Epithelial cell of prostate (primary cell): Measurements from ENCODE around the gene CLSTN3.
A peak's percentile ranks its signal among the peaks of the same experiment; 100 is the strongest.
"Not testable (repeated sequence)": the region's sequence is repeated elsewhere in the genome, so short reads cannot be mapped to it uniquely, and the experiment has no call there.

Experiments
- DNase-seq: peaks from one replicate; pipeline ENCODE4 v3.0.0-alpha.2; 2011; ENCODE audit warnings: low read depth, low spot score
- H3K27ac ChIP-seq: fragments of 450-650 bp; 2 replicates; pipeline ENCODE4 v1.5.1; 2017; ENCODE audit warnings: mild to moderate bottlenecking

The CLSTN3 gene

DNA sequence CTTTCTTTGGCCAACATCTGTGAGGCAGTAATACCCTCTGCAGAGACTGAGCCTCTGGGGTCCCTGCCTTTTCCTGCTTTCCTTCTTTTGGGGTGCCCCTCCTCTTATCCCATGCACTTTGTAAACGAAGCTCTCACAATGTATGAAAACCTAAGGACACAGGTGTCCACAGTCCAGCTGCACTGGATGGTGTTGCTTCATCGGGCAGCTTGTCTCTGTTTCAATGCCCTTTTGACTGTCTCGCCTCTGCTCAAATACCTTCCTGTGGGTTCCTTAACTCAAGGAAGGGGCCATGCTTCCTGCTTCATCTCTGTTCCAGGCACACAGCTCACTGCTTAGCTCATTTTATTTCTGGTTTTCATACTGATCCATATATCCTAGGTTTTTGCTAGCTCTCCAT is 27.6 kb upstream of the CLSTN3 start:
- no peak for DNase-seq
- no peak overlapping the region for H3K27ac ChIP-seq

DNA sequence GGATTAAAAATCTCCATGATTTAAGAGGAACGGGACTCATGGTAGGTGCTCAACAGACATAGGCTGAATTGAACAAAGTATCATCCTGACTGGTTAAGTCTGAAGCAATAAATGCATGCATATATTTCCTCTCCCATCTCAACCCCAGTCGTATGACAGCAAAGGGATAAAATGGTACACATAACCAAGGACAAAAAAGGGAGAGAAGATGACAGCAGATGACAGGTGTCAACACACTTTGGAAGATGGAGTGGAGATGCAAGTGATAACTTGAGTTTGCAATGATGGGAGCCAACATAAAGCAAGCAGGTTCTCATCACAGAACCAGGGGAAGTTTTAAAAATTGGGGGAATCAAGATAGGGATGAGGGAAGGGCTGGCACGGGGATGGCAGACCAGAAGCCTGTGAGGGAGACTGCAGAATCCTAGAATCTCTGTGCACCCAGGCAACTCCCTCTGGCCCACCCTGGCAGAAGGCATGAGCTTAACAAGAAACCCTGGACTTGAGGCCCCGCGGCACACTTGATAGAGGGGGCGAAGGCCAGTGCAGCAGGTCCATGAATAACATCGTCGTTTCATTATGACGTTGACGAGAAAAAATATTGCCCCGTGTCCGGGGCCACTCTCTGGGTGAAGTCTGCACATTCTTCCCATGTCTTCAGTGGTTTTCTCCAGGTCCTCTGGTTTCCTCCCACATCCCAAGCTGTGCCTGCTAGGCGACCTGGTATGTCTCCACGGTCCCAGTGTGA is 26.2 kb upstream of the CLSTN3 start:
- DNase-seq = no peak
- no peak overlapping the region for H3K27ac ChIP-seq

DNA sequence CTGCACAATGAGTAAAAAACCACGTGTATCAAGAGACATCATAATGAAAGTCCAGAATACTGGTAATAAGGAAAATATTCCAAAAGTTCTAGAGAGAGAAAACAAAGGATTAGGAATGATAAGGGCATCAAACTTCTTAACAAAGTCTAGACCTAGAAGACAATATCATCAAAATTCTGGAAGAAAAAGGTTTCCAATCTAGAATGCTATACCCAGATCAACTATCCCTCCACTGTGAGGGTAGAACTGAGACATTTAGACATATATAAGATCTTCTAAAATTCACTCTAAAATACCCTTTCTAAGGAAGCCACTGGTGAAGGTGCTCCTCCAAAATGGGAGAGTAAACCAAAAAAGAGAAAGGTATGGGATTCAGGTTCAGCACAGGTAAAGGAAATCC is 24.1 kb upstream of the CLSTN3 start:
- DNase-seq = no peak
- H3K27ac ChIP-seq = no peak overlapping the region

DNA sequence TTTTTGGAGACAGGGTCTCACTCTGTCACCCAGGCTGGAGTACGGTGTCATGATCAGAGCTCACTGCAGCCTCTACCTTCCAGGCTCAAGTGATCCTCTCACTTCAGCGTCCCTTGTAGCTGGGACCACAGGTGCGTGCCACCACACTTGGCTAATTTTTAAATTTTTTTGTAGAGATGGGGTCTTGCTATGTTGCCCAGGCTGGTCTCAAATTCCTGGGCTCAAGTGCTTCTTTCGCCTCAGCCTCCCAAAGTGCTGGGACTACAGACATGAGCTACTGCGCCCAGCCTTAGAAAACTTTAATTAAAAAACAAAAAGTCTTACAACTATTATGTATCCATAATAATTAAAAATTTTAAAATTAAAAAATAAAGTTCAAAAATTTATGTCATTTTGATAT is 23.0 kb upstream of the CLSTN3 start:
- H3K27ac ChIP-seq = peak overlapping the region; percentile 93
- DNase-seq = not testable (repeated sequence)

DNA sequence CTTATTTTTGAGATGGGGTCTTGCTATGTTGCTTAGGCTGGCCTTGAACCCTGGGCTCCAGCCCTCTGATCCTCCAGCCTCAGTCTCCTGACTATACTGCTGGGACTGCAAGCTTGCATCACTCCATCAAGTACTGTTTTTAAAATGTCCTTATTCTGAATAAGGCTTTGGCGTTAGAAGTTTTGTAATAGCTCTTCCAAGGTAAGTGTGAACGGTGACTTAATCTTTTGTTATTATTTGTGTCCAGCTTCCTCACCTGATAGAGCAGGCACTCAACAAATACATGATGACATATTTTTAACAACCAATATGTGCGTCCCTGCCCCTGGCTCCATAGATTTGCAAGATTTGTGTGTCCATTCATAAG is 22.6 kb upstream of the CLSTN3 start:
- DNase-seq = no peak
- H3K27ac ChIP-seq = peak overlapping the region; percentile 93

DNA sequence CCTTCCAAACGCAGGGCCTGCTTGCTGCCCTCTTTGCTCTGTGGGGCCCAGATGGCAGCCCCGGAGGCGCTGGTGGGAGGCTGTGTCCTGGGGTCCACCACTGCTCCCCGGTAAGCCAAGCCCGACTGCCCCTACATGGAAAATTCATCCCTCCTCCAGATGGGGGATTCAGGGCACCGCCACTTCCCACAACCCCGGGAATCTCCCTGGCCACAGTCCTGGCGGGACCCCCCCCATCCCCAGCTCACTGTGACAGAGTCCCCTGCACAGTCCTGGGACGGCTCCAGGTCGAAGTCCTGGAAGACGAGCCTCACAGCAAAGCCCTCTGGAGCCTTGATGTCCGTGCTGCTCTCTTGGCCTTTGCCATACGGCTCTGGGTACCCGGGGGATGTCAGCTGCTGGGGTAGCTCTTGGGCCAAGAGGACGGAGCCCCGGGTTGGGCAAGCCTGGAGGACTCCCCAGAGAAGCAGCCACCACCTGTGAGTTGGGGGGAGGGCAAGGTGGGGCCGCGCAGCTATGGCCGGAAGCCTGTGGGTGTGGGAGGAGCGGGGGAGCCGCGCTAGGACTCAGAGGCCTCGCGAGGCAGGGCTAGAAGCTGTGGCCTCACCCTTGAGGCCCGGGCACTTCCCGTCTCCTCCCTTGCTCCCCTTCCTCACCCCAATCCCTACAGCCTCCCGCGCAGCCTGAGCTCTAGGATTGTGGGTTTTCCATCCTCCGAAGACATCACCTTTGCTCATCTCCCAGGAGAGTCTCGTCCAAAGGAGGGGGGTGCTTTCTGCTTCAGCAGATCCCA is 22.0 kb upstream of the CLSTN3 start:
- peak overlapping the region; percentile 93 for H3K27ac ChIP-seq
- peak; percentile 39 for DNase-seq

DNA sequence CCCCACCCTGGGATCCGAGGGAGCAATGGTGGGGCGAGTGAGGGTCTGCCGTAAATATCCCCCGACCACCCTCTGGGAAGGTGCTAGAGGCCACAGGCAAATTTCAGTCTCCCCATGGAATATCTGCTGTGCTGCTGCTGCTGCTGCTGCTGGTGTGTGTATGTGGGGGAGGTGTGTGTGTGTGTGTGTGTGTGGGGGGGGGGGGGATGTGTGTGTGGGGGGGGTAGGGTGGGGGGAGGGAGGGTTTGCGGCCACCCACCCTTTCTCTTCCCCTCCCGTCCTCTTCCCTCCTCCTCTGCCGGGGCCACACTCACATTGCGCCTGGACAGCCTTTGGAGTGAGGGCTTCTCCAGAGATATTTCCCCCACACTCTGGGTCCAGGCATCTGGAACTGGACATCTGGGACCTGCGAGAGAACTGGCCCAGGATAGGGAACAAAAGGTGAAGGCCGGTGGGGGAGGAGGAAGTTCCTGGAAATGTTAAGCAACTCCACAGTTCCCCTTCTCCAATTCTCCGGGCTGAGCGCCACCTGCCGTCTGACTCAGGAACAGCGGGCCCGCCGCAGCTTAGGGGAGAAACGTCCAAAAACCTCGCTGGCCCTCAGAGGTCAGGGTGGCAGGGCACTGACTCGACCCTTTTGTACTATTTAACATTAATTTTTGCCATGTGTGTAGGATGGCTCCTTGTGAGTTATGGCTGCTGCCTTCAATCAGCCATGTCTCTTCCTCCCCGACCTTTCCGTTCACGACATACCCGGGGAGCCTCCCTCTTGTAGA is 21.2 kb upstream of the CLSTN3 start, which contains the start of gene C1RL:
Gene C1RL (minus strand): TSS at position 419 of the 776 bp plus-strand sequence. CDS start 34 bp downstream, at position 385.
- DNase-seq = no peak
- peak within 1 kb of the TSS; percentile 93 for H3K27ac ChIP-seq

DNA sequence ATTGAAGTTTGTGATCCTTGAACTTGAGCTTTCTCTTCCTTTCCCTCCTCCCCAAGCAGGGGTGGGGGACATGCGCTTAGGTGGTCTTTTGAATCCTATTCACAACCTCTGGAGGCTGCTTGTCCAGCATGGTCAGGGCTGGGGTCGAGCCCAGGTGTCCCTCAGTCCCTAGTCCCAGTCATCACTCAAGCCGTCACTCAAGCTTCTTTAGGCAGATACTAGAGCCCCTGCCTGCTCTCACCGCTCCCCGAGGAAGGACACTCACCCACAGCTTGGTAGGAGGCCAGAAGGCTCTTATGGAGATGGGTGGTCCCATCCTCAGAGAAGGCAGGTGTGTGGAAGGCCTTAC is 20.6 kb upstream of the CLSTN3 start:
- no peak for DNase-seq
- H3K27ac ChIP-seq = peak overlapping the region; percentile 93

DNA sequence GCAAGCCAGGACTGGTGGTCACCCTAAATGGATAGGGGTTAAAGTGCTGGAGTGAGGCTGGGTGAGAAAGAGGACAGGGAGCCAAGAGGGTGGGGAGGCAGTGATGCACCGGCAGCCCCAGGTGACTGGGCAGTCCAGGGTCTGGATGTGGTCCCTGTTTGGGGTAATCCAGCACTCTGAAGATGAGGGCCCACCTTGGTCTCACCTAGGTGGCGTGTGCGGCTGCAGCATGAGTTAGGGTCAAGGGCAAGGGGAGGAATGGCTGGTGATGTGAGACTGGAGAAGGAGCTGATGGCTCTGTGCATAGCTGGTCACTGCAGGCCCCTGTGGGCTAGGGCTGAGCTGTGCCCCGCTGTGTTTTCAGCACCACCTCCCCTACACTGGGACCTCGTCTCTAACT is 19.5 kb upstream of the CLSTN3 start:
- no peak for DNase-seq
- H3K27ac ChIP-seq = no peak overlapping the region

DNA sequence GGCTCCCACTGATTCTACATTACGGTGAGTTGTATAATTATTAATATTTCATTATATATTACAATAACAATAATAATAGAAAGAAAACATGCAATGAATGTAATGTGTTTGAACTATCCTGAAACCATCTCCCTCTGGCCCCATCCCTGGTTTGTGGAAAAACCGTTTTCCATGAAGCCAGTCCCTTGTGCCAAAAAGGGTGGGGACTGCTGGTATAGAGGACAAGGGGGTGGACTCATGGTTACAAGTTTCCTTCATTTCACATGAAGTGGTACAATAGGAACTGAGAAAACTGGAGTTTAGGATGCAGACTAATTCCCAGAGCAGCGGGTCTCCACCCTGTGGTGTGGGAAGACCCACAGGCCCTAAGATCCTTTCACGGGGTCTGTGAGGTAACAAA is 18.1 kb upstream of the CLSTN3 start:
- no peak for DNase-seq
- no peak overlapping the region for H3K27ac ChIP-seq

DNA sequence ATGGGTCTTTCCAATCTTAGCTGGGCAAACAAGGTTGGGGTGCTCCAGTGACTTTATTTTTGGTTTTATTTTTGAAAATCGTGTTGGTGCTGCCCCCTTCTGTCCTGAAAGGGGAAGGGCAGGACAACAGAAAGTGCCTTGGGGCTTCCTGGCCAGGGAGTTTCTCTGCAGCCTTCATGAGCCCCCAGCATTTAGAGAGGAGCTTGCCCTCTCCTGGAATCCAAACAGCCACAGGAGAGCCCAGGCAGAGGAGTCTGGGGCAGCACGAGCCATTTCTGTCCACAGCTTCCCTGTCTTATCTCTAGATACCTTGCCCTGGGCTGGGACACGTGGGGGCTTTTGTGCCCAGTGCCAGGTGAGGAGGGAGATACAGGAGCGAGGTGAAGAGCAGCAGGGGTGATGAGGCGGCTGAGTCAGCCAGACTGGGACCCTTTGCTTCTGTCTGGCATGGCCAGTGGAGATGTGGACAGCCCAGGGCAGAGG is 16.7 kb upstream of the CLSTN3 start:
- H3K27ac ChIP-seq = no peak overlapping the region
- DNase-seq = no peak

DNA sequence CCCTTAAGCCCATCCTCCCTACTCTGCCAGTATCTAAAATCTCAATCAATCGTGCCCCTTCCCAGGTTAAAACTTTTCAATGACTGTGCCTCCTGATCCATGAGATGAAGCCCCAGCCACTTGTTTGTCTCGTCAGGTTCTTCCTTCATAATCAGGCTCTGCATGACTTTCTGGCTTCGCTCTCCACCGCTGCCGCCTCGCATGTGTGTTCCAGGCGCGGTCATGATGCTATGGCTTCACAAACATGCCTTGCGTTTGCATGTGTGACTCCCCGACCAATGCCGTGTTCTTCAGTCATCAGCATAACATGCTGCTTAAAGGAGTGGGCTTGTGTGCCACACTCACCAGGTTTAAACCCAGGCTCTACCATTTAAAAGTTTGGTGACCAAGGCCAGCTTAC is 16.2 kb upstream of the CLSTN3 start:
- no peak overlapping the region for H3K27ac ChIP-seq
- DNase-seq = no peak

DNA sequence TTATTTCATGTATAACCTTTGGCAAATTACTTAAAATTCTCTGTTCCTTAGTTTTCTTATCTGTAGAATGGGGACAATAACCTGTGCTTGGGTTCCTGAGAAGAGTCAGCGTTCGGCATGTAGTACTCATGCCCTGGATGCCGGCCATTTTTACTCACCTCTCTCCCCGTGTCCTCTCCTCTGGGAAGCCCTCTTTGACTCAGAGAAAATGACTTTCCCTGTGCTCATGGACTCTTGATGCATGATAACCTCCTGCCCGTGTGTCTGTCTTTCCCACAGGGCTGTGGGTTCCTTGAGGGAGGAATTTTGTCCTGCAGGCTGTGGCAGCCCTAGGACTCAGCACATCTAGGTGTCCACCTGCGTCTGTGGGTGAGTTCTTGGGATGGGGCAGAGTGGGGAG is 15.3 kb upstream of the CLSTN3 start:
- no peak for DNase-seq
- no peak overlapping the region for H3K27ac ChIP-seq

DNA sequence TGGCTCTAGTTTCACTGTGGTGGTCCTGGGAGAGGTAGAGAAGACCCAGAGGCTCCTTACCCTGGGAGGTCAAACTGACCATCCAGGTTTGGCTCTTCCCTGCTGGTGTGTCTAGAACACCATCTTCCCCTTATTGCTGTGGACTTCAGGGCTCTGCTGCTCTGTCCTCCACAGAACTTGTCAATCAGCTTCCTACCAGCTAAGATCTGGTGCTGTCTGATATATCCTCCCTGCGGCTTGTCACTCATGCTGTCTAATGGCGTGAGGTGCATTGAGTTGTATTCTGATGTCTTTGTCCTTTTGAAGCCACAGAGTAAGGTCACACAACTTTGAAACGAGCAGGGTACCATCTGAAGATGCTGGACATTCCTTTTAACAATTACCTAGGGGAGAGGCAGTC is 14.0 kb upstream of the CLSTN3 start:
- H3K27ac ChIP-seq = no peak overlapping the region
- no peak for DNase-seq

DNA sequence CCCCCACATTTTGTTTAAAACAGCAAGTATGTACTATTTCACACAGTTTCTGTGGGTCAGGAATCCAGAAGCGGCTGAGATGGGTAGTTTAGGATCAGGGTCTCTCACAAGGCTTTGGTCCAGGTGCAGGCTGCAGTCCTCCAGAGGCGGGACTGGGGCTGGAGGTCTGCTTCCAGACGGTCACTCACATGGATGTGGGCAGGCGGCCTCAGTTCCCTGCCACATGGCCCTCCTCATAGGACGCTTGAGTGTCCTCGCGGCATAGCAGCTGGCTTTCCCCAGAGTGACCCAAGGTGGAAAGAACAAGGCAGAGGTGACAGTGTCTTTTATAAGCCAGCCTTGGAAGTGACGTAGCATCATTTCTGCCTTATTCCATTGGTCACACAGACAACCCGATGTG is 13.3 kb upstream of the CLSTN3 start:
- H3K27ac ChIP-seq = no peak overlapping the region
- DNase-seq = no peak

DNA sequence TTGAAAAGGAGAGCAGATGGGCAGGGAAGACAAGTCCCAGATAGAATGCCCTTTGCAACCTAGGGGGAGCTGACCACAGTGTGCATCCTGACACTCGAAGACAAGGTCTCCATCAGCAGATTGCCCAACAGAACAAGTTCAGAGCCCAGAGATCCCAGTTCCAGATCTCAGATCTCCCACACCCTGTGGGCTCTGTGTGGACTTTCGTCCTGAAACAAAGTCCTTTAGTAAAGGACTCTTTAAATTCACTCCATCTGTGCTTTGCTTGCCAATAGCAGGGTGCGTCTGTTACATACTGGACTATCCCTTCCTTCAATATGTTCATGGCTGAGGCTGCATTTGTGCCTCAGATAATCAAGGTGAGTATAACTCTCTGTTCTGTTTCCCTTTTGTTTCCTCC is 12.5 kb upstream of the CLSTN3 start:
- no peak overlapping the region for H3K27ac ChIP-seq
- no peak for DNase-seq

DNA sequence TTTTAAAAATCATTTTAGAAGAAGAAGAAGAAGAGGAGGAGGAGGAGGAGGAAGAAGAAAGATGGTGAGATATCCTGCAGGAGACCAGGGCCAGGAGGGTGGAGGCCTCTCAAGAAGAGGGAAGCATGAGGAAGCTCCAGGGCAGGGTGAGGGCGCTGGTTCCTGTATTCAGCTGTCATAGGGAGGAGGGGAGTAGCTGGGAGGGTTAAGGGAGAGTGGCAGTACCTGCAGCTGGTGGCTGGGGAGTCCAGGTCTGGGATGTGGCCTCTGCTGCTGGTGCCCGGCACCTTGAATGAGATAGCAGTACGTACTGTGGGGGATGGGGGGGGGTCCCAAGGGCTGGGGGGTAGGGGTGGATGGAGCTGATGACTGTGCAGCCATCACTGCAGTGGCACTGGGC is 11.3 kb upstream of the CLSTN3 start:
- no peak overlapping the region for H3K27ac ChIP-seq
- no peak for DNase-seq

DNA sequence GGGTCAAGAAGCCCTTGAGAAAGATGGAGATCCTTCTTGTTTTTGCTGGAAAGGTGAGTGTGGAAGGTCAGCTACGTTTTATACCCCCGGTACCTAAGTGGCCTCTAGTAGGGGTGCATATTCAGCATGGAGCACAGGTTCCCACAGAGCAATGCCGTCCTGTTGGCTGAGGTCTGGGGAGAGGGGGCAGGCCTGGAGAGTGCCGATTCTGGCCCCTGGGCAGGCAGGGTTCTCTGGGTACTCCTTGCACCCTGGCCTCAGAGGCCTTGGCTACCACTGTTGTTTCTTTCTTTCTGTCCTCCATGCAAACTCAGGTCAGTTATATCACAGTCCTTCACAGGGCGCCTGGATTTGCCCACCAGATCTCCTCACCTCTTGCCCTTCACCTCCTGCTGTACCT is 10.0 kb upstream of the CLSTN3 start:
- no peak overlapping the region for H3K27ac ChIP-seq
- no peak for DNase-seq

DNA sequence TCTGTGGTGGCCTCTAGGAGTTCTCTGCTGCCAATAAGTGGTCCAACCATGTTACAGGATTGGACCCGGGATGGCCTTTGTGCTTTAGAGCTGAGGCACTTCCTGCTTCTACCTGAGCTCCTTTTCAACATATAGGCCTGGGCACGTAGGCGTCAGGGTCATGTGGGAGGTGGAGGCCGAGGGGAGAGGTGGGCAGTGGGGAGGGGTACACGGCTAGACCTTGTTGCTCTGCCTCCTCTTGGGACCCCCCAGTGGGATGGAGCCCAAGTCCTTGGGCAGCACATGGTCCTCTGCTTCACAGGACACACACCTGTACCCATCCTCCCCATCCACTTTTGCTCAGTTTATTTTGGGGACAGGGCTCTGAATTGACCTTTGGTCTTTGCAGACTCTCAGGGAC is 8.8 kb upstream of the CLSTN3 start:
- no peak for DNase-seq
- no peak overlapping the region for H3K27ac ChIP-seq

DNA sequence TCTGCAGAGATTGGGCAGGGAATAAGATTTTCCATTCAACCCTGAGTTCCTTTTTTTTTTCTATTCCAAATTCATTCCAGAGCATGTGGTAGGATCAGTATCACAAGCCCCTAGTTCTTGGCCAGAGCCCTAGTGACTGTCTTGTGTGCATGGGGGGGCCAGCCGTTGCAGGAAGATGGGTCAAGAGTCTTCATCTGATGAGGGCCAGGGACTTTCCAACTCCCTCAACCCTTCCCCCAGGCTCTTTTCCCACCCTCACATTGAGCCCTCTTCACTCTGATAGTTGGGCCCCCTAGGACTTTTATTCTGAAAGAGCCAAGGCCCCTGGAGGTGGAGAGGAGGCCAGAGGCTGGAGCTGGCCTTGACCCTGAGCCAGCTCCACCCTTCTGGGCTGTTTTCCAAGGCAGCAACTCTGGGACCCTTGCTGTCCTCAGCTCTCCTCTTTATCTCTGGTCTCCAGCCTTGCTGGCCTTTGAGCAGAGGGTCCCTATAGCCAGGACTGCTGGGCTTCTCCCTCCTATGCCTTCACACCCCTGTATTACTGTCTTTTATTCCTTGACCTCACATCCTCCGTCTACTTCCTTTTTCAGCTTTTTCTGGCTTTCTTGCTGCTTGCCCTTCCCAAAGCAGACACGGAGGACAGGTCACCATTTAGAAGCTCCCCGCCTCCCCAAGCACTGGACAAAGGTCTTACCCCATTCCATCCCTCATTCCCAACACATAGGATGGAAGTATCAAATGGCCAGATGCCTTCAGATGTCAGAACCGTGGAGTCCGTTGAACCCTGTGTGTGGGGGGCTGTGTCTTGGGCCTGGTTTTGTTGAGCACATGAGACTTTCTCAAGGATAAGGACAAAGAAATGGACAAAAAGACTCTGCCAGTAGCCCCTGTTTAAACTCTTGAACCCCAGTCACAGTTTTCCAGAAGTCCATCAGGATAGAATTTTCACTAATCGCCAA is 7.1 kb upstream of the CLSTN3 start:
- H3K27ac ChIP-seq = no peak overlapping the region
- DNase-seq = no peak
